Adrenal gland (tissue), 12 donors: ENCODE data around the gene ABCD1. TPM values are rescaled to one million over a fixed set of nuclear protein-coding genes. Genes with fewer than 3 reads are reported as not detected.

Experiments
- DNase-seq, 7 donors: peaks; one replicate each; pipeline ENCODE4 v3.0.0-alpha.2; 2019 to 2020
- H3K27ac ChIP-seq, 5 donors: fragments of 200-600 bp; sonication (generic) in 4 of 5; 1 replicate in 3 of 5; 2 replicates in 2 of 5; pipeline versions ENCODE4 v1.5.1 to v1.8.0; 2016 to 2020; ENCODE audit warnings: mild to moderate bottlenecking in 1 of 5
- H3K27me3 ChIP-seq: fragments of 200-600 bp; 2 replicates; pipeline ENCODE4 v1.8.0; 2021
- H3K36me3 ChIP-seq, 2 donors: fragments of 200-600 bp; replicated peaks in 1 of 2; 1 replicate in 1 of 2; 2 replicates in 1 of 2; pipeline versions ENCODE4 v1.5.1 to v1.8.0; 2018 to 2022
- H3K4me1 ChIP-seq, 2 donors: fragments of 200-600 bp; replicated peaks in 1 of 2; 1 replicate in 1 of 2; 2 replicates in 1 of 2; pipeline versions ENCODE4 v1.5.1 to v1.8.0; 2018 to 2021
- H3K4me3 ChIP-seq, 4 donors: fragments of 200-600 bp; sonication (generic) in 3 of 4; one replicate each; pipeline ENCODE4 v1.5.1; 2016 to 2018
- H3K9me3 ChIP-seq, 3 donors: fragments of 200-600 bp; sonication (generic) in 1 of 3; replicated peaks in 1 of 3; 1 replicate in 2 of 3; 2 replicates in 1 of 3; pipeline versions ENCODE4 v1.5.1 to v1.8.0; 2016 to 2021
- POLR2A ChIP-seq, 2 donors: fragments of 450-650 bp; IDR thresholded peaks; one replicate each; pipeline ENCODE4 v1.6.1; 2017; ENCODE audit warnings: antibody characterized with exemption in 2 of 2, mild to moderate bottlenecking in 2 of 2, moderate library complexity in 1 of 2
- WGBS, 4 donors: extraction: QIAGEN DNeasy Blood & Tissue Kit in 2 of 4; methylation state at CpG; one replicate each; pipeline versions ENCODE4 v1.1.5 to v1.1.7; 2013 to 2017; 5-methylcytosine and 5-hydroxymethylcytosine counted together
- intact Hi-C, 2 donors: fragments of 100-400 bp; cut with DNase I; formaldehyde crosslinking; loops; one replicate each; pipeline versions ENCODE4 v1.14.1 to v1.15.0; 2022 to 2023
- polyA plus RNA-seq, 3 donors: library from polyadenylated mRNA; stranded (reverse); fragments of 200-250 nt in 2 of 3; fragments of 350-450 nt in 1 of 3; fragmentation: Illumina TruSeq in 1 of 3; extraction: RNeasy Lipid Tissue Mini Kit (QIAGEN cat#74804) in 1 of 3; gene quantifications; one replicate each; pipeline ENCODE4 v1.2.3, GENCODE V29; 2013 to 2014
- total RNA-seq, 9 donors: library from RNA; depleted of rRNA in 4 of 9; stranded (reverse); fragments of >200 nt in 4 of 9; fragments of 120-200 nt in 1 of 9; fragmentation: NEBNext Ultra II Directional in 1 of 9; extraction: Animal tissue kit (Norgen Biotek cat#: 25700) in 1 of 9; gene quantifications; one replicate each; pipeline versions ENCODE4 v1.1.0 to v1.2.4, GENCODE V29; 2013 to 2023
- TF ChIP-seq, protein P1 (sequence below), 6 experiments: fragments of 450-650 bp in 4 of 6; fragments of 200-600 bp in 2 of 6; sonication (generic) in 1 of 6; IDR thresholded peaks; 1 replicate in 5 of 6; 2 replicates in 1 of 6; pipeline versions ENCODE4 v1.5.1 to v1.8.0; 2016 to 2021; ENCODE audit warnings: antibody characterized with exemption in 6 of 6, mild to moderate bottlenecking in 2 of 6, moderate library complexity in 1 of 6
- donor health status: healthy with polysubstance abuse.
- donor health status: Bipolar disorder and iron deficiency.
- donor health status: DM: yes; HTN: yes; CAD: no.
- donor health status: DM: no; HTN: no; CAD: no.
- donor health status: DM: no; HTN: no; CAD: no.
- donor health status: DM: yes; HTN: yes; CAD: no.

The ABCD1 gene
- total and polyA plus RNA-seq, 12 donors, result 29.6 to 78.0 (median 50.4) TPM

DNA sequence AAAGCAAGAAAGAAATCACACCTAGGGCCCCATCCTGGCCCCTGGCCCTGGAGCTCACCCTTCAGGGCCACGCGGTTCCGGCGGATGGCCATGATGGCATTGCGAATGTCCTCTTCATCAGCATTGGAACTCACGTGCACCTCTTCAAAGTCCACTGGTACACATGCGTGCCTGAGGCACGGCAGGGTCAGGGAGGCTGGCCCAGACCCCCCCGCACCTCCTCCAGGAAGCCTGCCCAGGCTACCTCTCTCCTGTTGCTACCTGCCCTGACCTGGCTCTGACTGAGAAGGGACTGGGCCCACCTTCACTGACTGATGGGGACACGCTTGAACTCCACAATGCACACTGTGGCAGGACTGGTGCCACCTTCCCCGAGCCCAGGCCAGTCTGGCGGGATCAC is 65.0 kb downstream of the ABCD1 start:
- intact Hi-C loops, result no loop called here
- 83 to 93% (median 91%) methylated on average over 8 to 12 of the region's 12 CpGs for WGBS, 4 donors
- TF ChIP-seq, protein P1, sequence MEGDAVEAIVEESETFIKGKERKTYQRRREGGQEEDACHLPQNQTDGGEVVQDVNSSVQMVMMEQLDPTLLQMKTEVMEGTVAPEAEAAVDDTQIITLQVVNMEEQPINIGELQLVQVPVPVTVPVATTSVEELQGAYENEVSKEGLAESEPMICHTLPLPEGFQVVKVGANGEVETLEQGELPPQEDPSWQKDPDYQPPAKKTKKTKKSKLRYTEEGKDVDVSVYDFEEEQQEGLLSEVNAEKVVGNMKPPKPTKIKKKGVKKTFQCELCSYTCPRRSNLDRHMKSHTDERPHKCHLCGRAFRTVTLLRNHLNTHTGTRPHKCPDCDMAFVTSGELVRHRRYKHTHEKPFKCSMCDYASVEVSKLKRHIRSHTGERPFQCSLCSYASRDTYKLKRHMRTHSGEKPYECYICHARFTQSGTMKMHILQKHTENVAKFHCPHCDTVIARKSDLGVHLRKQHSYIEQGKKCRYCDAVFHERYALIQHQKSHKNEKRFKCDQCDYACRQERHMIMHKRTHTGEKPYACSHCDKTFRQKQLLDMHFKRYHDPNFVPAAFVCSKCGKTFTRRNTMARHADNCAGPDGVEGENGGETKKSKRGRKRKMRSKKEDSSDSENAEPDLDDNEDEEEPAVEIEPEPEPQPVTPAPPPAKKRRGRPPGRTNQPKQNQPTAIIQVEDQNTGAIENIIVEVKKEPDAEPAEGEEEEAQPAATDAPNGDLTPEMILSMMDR (IDR thresholded peaks at IDR 0.05), result no peak
- TF ChIP-seq POLR2A (IDR thresholded peaks at IDR 0.05), result no peak

GRCh38 chrX:153791104-153791852 is 66.6 kb downstream of the ABCD1 start:
- Histone ChIP-seq H3K27me3 (no peaks in the 10 kb centered on the region), H3K27ac (no peak overlapping the region), H3K9me3 (no peaks in the 10 kb centered on the region), H3K4me3 (no peak overlapping the region), H3K36me3 (peaks cover 0 to 16% of the 10 kb centered on the region in 2 donors), H3K4me1 (peaks cover 5 to 18% of the 10 kb centered on the region in 2 donors)
- intact Hi-C loops, result no loop called here
- WGBS, 4 donors, result 82 to 90% (median 86%) methylated on average over 11 to 17 of the region's 17 CpGs
- TF ChIP-seq POLR2A (IDR thresholded peaks at IDR 0.05), result no peak
- TF ChIP-seq, protein P1 (IDR thresholded peaks at IDR 0.05), result no peak
- no peak for DNase-seq

More for the DNA sequence above, 65.0 kb downstream of the ABCD1 start:
- H3K9me3 ChIP-seq, result no peaks in the 10 kb centered on the region
- no peak overlapping the region for H3K4me3 ChIP-seq
- H3K27ac ChIP-seq, result no peak overlapping the region
- DNase-seq, result no peak
- H3K36me3 ChIP-seq, result peaks cover 0 to 29% of the 10 kb centered on the region in 2 donors
- no peaks in the 10 kb centered on the region for H3K27me3 ChIP-seq
- peaks cover 5 to 10% of the 10 kb centered on the region in 2 donors for H3K4me1 ChIP-seq

- intact Hi-C loops, result no loop called here
- WGBS, 4 donors, result 86 to 94% (median 89%) methylated on average over 2 to 6 of the region's 6 CpGs
- peaks cover 5 to 18% of the 10 kb centered on the region in 2 donors for H3K4me1 ChIP-seq
- peak overlapping the region in 1 of 5 donors; percentile 94 for H3K27ac ChIP-seq
- peaks cover 0 to 14% of the 10 kb centered on the region in 2 donors for H3K36me3 ChIP-seq
- H3K4me3 ChIP-seq, result no peak overlapping the region
- no peak for DNase-seq
- no peaks in the 10 kb centered on the region for H3K27me3 ChIP-seq
- no peaks in the 10 kb centered on the region for H3K9me3 ChIP-seq
- no peak for TF ChIP-seq POLR2A (IDR thresholded peaks at IDR 0.05)
- TF ChIP-seq, protein P1 (IDR thresholded peaks at IDR 0.05), result no peak
Measured at GRCh38 chrX:153792368-153792767, 67.7 kb downstream of the ABCD1 start.

GRCh38 chrX:153793291-153793690 is 68.6 kb downstream of the ABCD1 start:
- TF ChIP-seq POLR2A (IDR thresholded peaks at IDR 0.05), result peak in 1 of 2 donors; percentile 11
- TF ChIP-seq, protein P1 (IDR thresholded peaks at IDR 0.05), result no peak
- intact Hi-C loops, result no loop called here
- Histone ChIP-seq H3K4me1 (peaks cover 5 to 18% of the 10 kb centered on the region in 2 donors), H3K27ac (peak overlapping the region; percentile 69 to 97 (median 94)), H3K4me3 (peak overlapping the region in 3 of 4 donors; percentile 18 to 65 (median 32)), H3K36me3 (peaks cover 0 to 12% of the 10 kb centered on the region in 2 donors), H3K9me3 (no peaks in the 10 kb centered on the region), H3K27me3 (no peaks in the 10 kb centered on the region)
- 4 to 41% (median 35%) methylated on average over 7 of the region's 7 CpGs; no CpG with 5 or more reads in 1 of the 4 donors for WGBS, 4 donors
- DNase-seq, result peak in 1 of 7 donors; percentile 25

Other genes with a start within 250 kb of the ABCD1 start
- 100 to 1,000 TPM in 7 of 9 donors, 10 to 100 TPM in 2; 18.9 to 338 (median 254) TPM for gene BGN, start 229.9 kb upstream of the ABCD1 start, total RNA-seq
- gene BGN, start 229.9 kb upstream of the ABCD1 start, polyA plus RNA-seq, result 100 to 1,000 TPM; 176 to 598 (median 240) TPM
- gene ATP2B3, start 207.2 kb upstream of the ABCD1 start, total RNA-seq, result 10 to 100 TPM in 8 of 9 donors, 1 to 10 TPM in 1; 1.1 to 46.4 (median 19.9) TPM
- 10 to 100 TPM in 2 of 3 donors, 1 to 10 TPM in 1; 9.8 to 15.3 (median 13.6) TPM for gene ATP2B3, start 207.2 kb upstream of the ABCD1 start, polyA plus RNA-seq
- gene CCNQ, start 125.7 kb upstream of the ABCD1 start, total RNA-seq, result 10 to 100 TPM; 13.2 to 36.7 (median 24.1) TPM
- 10 to 100 TPM; 18.7 to 48.5 (median 38.1) TPM for gene CCNQ, start 125.7 kb upstream of the ABCD1 start, polyA plus RNA-seq
- 10 to 100 TPM in 1 of 9 donors, under 1 TPM in 5, not detected in 3; 0.11 to 15.9 (median 0.24) TPM for gene DUSP9, start 77.7 kb upstream of the ABCD1 start, total RNA-seq
- gene DUSP9, start 77.7 kb upstream of the ABCD1 start, polyA plus RNA-seq, result not detected
- gene PNCK, start 51.0 kb upstream of the ABCD1 start, total RNA-seq, result 1 to 10 TPM in 3 of 9 donors, under 1 TPM in 4, not detected in 2; 0.48 to 2.7 (median 1.00) TPM
- 1 to 10 TPM in 2 of 3 donors, under 1 TPM in 1; 0.42 to 6.5 (median 1.9) TPM for gene PNCK, start 51.0 kb upstream of the ABCD1 start, polyA plus RNA-seq
- 100 to 1,000 TPM in 4 of 9 donors, 10 to 100 TPM in 4, 1 to 10 TPM in 1; 3.1 to 136 (median 71.0) TPM for gene SLC6A8, start 36.9 kb upstream of the ABCD1 start, total RNA-seq
- gene SLC6A8, start 36.9 kb upstream of the ABCD1 start, polyA plus RNA-seq, result 100 to 1,000 TPM in 1 of 3 donors, 10 to 100 TPM in 2; 51.8 to 118 (median 63.0) TPM
- gene BCAP31, start 469 bp upstream of the ABCD1 start, total RNA-seq, result 100 to 1,000 TPM; 168 to 343 (median 285) TPM
- 100 to 1,000 TPM; 121 to 274 (median 218) TPM for gene BCAP31, start 469 bp upstream of the ABCD1 start, polyA plus RNA-seq
- 100 to 1,000 TPM in 1 of 9 donors, 10 to 100 TPM in 7, 1 to 10 TPM in 1; 1.1 to 103 (median 34.9) TPM for gene PLXNB3, start 39.4 kb downstream of the ABCD1 start, total RNA-seq
- 100 to 1,000 TPM in 1 of 3 donors, 10 to 100 TPM in 2; 21.7 to 119 (median 87.3) TPM for gene PLXNB3, start 39.4 kb downstream of the ABCD1 start, polyA plus RNA-seq
- 1 to 10 TPM in 5 of 9 donors, under 1 TPM in 3, not detected in 1; 0.14 to 2.9 (median 1.3) TPM for gene SRPK3, start 56.2 kb downstream of the ABCD1 start, total RNA-seq
- 10 to 100 TPM in 1 of 3 donors, 1 to 10 TPM in 1, under 1 TPM in 1; 0.31 to 20.5 (median 4.9) TPM for gene SRPK3, start 56.2 kb downstream of the ABCD1 start, polyA plus RNA-seq
- gene IDH3G, start 69.5 kb downstream of the ABCD1 start, total RNA-seq, result 100 to 1,000 TPM in 2 of 9 donors, 10 to 100 TPM in 7; 68.4 to 144 (median 83.1) TPM
- gene IDH3G, start 69.5 kb downstream of the ABCD1 start, polyA plus RNA-seq, result 100 to 1,000 TPM in 2 of 3 donors, 10 to 100 TPM in 1; 73.9 to 112 (median 111) TPM
- gene SSR4, start 69.8 kb downstream of the ABCD1 start, total RNA-seq, result 100 to 1,000 TPM; 162 to 609 (median 366) TPM
- gene SSR4, start 69.8 kb downstream of the ABCD1 start, polyA plus RNA-seq, result 1,000 to 10,000 TPM in 1 of 3 donors, 100 to 1,000 TPM in 2; 195 to 1,349 (median 921) TPM
- 1 to 10 TPM in 8 of 9 donors, under 1 TPM in 1; 0.69 to 8.8 (median 3.4) TPM for gene PDZD4, start 105.7 kb downstream of the ABCD1 start, total RNA-seq
- 10 to 100 TPM in 1 of 3 donors, 1 to 10 TPM in 2; 3.0 to 39.2 (median 9.5) TPM for gene PDZD4, start 105.7 kb downstream of the ABCD1 start, polyA plus RNA-seq
- 10 to 100 TPM in 3 of 9 donors, 1 to 10 TPM in 4, under 1 TPM in 2; 0.52 to 50.1 (median 2.7) TPM for gene L1CAM, start 161.3 kb downstream of the ABCD1 start, total RNA-seq
- 10 to 100 TPM in 2 of 3 donors, 1 to 10 TPM in 1; 8.9 to 34.1 (median 14.5) TPM for gene L1CAM, start 161.3 kb downstream of the ABCD1 start, polyA plus RNA-seq
- 1 to 10 TPM in 1 of 9 donors, under 1 TPM in 8; 0.11 to 1.1 (median 0.57) TPM for gene AVPR2, start 179.8 kb downstream of the ABCD1 start, total RNA-seq
- gene AVPR2, start 179.8 kb downstream of the ABCD1 start, polyA plus RNA-seq, result 1 to 10 TPM in 2 of 3 donors, not detected in 1; 1.0 to 1.6 TPM
- gene ARHGAP4, start 201.4 kb downstream of the ABCD1 start, total RNA-seq, result 10 to 100 TPM; 22.4 to 67.8 (median 45.0) TPM
- 100 to 1,000 TPM in 2 of 3 donors, 1 to 10 TPM in 1; 1.5 to 316 (median 118) TPM for gene ARHGAP4, start 201.4 kb downstream of the ABCD1 start, polyA plus RNA-seq
- 100 to 1,000 TPM in 3 of 9 donors, 10 to 100 TPM in 6; 60.0 to 159 (median 93.2) TPM for gene NAA10, start 210.2 kb downstream of the ABCD1 start, total RNA-seq
- 100 to 1,000 TPM; 121 to 287 (median 228) TPM for gene NAA10, start 210.2 kb downstream of the ABCD1 start, polyA plus RNA-seq
- gene RENBP, start 219.8 kb downstream of the ABCD1 start, total RNA-seq, result 10 to 100 TPM; 15.5 to 37.4 (median 24.6) TPM
- gene RENBP, start 219.8 kb downstream of the ABCD1 start, polyA plus RNA-seq, result 10 to 100 TPM in 2 of 3 donors, 1 to 10 TPM in 1; 5.4 to 69.6 (median 27.6) TPM
- 10 to 100 TPM in 8 of 9 donors, 1 to 10 TPM in 1; 9.2 to 77.1 (median 57.8) TPM for gene HCFC1, start 247.0 kb downstream of the ABCD1 start, total RNA-seq
- 10 to 100 TPM; 15.3 to 32.7 (median 19.6) TPM for gene HCFC1, start 247.0 kb downstream of the ABCD1 start, polyA plus RNA-seq
- 10 to 100 TPM in 7 of 9 donors, 1 to 10 TPM in 2; 5.7 to 29.2 (median 16.7) TPM for gene TMEM187, start 247.9 kb downstream of the ABCD1 start, total RNA-seq
- 1 to 10 TPM; 4.0 to 6.8 (median 5.3) TPM for gene TMEM187, start 247.9 kb downstream of the ABCD1 start, polyA plus RNA-seq